HT1080 (cell line): ENCODE measurements around the gene ALOX12. TPM values are rescaled to one million over a fixed set of nuclear protein-coding genes. Genes with fewer than 3 reads are reported as not detected.
"Not testable (repeated sequence)": the region's sequence is repeated elsewhere in the genome, so short reads cannot be mapped to it uniquely, and the experiment has no call there.

ENCODE experiments used
- DNase-seq: peaks from one replicate; pipeline ENCODE4 v3.0.0-alpha.2; 2015; ENCODE audit warnings: low read depth
- small RNA-seq: library from RNA; depleted of rRNA; stranded (forward); fragments of <200 nt; gene quantifications from one replicate; pipeline ENCODE3, GENCODE V24; 2014
- total RNA-seq: library from RNA; depleted of rRNA; stranded (reverse); fragments of >200 nt; shearing (Covaris generic); gene quantifications from 2 replicates; pipeline ENCODE4 v1.2.3, GENCODE V29; 2014; rRNA removed

The ALOX12 gene
- total RNA-seq, 1 experiment from 2014 or later = not detected

DNA sequence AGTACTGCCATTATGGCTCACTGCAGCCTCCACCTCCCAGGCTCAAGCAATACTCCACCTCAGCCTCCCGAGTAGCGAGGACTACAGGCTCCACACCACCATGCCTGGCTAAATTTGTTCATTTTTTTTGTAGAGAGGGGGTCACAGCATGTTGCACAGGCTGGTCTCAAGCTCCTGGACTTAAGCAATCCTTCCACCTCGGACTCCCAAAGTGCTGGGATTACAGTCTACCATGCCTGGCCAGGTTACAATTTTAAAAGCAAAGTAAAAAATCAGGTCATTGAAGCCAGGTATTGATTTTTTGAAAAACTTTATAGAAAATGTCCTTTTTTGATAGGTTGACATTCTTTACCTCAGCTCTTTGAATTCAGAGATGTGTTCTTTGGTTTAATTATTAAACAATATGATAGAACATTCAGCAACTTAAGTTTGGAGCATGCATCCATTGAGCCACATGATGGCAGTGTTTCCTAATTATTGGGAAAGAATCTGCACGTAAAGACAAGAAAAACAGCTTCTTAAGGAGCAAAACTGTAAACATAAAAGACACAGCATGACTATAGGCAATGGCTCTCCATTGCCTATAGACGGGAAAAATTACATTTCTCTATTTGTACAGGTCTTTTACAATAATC lies 49.8 kb downstream of the ALOX12 start:
- peak; percentile 66 for DNase-seq

DNA sequence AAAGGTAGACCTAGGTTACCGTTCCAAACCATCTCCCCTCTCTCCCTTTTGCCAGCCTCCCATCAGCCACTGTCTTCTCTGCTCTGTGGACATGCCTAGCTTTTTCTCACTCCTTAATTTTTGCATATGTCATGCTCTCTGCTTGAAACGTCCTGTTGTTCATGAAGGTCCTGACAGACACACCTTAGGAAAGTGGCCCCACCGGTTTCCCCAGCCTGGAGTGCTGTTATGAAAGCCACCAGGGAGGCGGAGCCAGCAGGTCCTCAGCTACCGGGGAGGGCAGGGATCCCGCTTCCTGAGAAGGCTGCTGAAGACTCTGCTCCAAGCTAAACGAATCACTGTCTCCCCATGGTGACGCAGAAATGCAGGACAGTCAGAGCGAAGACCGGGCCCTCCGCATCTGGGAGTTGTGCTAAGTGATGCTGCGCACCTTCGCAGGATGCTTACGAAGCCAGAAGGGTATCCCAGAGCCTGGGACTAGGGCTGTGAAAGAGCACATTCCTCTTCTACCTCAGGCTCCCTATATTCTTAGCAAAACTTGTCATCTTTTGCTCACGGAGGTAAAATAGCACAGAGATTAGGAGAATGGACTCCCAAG lies 50.4 kb downstream of the ALOX12 start:
- peak; percentile 18 for DNase-seq

DNA sequence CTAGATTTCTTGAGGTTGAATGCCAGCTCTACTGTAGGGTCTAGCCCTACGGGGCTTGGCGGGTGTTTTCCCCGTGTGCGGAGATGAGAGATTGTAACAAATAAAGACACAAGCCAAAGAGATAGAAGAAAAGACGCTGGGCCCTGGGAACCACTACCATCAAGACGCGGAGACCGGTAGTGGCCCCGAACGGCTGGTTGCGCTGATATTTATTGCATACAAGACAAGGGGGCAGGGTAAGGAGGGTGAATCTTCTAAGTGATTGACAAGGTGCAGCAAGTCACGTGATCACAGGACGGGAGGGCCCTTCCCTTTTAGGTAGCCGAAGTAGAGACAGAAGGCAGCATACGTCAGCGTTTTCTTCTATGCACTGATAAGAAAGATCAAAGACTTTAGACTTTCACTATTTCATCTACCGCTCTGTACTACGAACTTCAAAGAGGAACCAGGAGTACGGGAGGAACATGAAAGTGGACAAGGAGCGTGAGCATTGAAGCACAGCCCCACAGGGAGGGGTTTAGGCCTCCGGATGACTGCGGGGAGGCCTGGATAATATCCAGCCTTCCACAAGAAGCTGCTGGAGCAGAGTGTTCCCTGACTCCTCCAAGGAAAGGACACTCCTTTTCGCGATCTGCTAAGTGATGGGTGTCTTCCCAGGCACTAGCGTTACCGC lies 51.0 kb downstream of the ALOX12 start:
- DNase-seq = not testable (repeated sequence)

DNA sequence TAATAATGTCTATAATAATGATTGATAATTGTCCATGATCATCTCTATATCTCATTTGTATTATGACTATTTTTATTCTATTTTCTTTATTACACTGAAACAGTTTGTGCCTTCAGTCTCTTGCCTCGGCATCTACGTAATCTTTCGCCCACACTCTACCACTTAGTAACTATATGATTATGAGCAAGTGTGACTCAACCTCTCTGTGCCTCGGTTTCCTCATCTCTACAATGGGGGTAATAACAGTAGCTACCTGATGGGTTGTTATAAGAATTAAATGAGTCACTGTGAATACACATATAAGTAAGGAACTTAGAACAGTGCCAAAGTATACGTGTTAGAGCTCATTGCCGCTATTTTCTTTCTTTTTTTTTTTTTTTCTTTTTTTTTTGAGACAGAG lies 51.7 kb downstream of the ALOX12 start:
- no peak for DNase-seq

DNA sequence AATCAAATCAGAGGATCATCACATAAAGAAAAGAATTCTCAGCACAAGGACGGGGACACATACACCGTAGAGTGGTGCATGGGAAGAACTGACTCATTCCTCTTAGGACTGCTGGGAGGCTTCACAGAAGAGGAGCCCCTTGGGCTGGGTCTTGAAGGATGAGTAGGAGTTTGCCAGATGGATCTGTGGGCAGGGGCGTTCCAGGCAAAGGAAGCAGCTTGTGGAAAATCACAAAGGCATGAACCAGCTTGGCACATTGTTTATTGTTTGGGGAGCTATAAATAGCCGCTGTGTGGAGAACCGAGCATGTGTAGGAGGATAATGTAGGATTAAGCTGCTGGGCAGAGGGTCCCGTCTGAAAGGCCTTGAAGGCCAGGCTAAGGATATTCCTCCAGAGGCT lies 53.1 kb downstream of the ALOX12 start:
- DNase-seq = peak; percentile 81

DNA sequence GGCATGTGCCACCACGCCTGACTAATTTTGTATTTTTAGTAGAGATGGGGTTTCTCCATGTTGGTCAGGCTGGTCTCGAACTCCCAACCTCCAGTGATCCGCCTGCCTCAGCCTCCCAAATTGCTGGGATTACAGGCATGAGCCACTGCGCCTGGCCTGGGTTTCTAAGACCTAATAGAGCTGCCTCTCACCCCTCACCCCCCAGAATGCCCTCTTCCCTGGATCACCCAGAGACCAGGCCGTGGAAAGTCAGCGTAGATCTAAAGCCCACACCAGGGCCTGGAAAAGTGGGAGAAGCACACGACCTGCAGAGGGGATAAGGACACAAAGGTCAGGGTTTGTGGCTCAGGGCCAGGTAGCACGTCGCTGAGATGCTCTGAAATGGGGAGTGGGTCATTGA lies 54.7 kb downstream of the ALOX12 start:
- DNase-seq = not testable (repeated sequence)

DNA sequence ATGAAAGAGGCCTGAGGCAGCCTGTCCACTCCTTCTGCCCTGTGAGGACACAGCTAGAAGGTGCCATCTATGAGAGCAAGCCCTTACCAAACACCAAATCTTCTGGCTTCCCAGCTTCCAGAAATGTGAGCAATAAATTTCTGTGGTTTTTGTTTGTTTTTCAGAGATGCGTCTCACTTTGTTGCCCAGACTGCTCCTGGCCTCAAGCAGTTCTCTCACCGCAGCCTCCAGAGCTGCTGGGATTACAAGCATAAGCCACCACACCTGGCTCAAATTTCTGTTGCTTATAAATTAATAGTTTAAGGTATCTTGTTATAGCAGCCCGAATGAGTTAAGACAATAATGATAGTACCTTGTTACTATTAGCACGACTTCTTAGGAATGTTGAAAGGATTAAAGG lies 60.5 kb downstream of the ALOX12 start:
- DNase-seq = peak; percentile 38

DNA sequence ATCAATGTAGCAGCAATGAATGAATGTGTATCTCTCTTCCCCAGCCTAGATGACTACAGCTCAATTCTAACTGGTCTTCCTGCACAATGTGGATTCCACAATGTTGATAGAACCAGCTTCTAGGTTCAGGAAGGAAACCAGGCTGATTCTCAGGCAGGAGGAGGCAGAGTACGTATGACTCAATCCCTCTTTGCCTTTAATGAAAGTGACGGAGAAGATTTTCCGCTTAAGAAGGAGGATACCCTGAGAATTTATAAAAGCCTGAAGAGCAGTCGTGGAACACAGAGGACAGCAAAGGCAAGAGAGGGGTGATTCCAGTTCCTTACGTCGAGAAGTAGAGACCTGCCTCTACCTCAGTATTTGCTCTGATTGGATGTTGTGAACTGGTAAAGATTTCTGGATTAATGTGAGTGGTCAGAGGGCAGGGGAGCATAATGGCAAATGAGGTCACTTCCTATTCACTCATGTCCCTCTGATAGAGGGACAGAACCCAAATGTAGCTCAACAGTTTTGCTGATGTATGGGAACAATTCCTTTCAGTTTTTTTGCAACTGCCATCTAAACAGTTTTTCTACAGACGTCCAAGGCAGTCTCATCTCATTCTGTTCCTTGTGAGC lies 63.1 kb downstream of the ALOX12 start:
- peak; percentile 78 for DNase-seq

Small RNA genes within 50 kb of the gene (small RNA-seq; reads per million reads assigned to genes)
- gene AC120057.1 = not detected

Other genes with a start within 250 kb of the ALOX12 start
- not detected in 2 replicates for gene XAF1, start 240.0 kb upstream of the ALOX12 start, total RNA-seq
- gene FBXO39, start 219.8 kb upstream of the ALOX12 start, total RNA-seq = not detected in 2 replicates
- gene TEKT1, start 164.3 kb upstream of the ALOX12 start, total RNA-seq = not detected in 2 replicates
- 201 and 360 TPM in 2 replicates for gene RNASEK, start 16.6 kb downstream of the ALOX12 start, total RNA-seq
- gene BCL6B, start 27.0 kb downstream of the ALOX12 start, total RNA-seq = not detected in 2 replicates
- 0.43 TPM in 1 of 2 replicates, not detected in the other for gene SLC16A13, start 40.0 kb downstream of the ALOX12 start, total RNA-seq
- gene SLC16A11, start 48.0 kb downstream of the ALOX12 start, total RNA-seq = not detected in 2 replicates
- gene CLEC10A, start 84.2 kb downstream of the ALOX12 start, total RNA-seq = not detected in 2 replicates
- gene ASGR2, start 118.8 kb downstream of the ALOX12 start, total RNA-seq = not detected in 2 replicates
- 2.8 and 4.0 TPM in 2 replicates for gene ASGR1, start 183.3 kb downstream of the ALOX12 start, total RNA-seq
- 11.3 and 14.2 TPM in 2 replicates for gene DLG4, start 223.8 kb downstream of the ALOX12 start, total RNA-seq
- 317 and 327 TPM in 2 replicates for gene ACADVL, start 223.9 kb downstream of the ALOX12 start, total RNA-seq
- 45.2 and 57.0 TPM in 2 replicates for gene DVL2, start 238.5 kb downstream of the ALOX12 start, total RNA-seq
- gene PHF23, start 243.4 kb downstream of the ALOX12 start, total RNA-seq = 94.0 and 115 TPM in 2 replicates
- 191 and 331 TPM in 2 replicates for gene GABARAP, start 246.4 kb downstream of the ALOX12 start, total RNA-seq